ENCODE measurements around the gene FHAD1. TPM values are rescaled to one million over a fixed set of nuclear protein-coding genes. Genes with fewer than 3 reads are reported as not detected.

FHAD1 gene
- total and polyA plus RNA-seq, 11 donors = 0.06 to 1.1 (median 0.12) TPM; not detected in 4

DNA sequence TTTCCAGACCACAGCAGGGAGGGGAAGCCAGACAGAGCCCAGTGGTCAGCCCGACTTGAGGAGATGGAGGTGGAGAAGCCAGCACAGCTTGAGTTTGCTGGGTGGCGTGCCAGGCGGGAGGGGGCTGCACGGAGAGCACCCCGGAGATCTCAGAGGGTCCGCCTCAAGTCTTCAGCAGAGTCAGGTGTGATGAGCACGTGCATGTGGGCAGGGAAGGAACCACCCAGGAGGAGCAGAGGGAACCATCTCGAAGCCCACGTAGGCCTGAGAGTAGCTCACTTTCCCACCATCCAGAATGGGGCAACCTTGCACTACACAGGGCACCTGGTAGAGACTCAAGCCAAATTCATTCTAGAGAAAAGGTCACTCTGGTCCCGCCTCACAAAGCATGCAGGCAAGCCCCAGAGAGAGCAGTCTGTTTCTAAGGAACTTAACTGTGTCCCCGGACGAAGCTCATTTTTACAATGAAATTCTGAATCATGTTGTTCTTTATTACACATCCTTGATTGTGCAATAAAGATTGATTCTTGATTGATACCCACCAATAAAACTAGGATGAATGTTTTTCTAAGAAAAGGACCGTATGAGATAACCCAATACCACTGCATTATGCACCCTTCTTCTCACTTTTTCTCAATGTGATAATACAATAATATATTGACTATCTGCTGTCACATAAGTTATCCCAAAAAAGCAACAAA is 64.2 kb downstream of the FHAD1 start:
- Histone ChIP-seq H3K27me3 (no peaks in the 10 kb centered on the region), H3K4me3 (no peak overlapping the region), H3K4me1 (no peaks in the 10 kb centered on the region), H3K9me3 (peaks cover 0 to 4% (median 0%) of the 10 kb centered on the region in 12 donors), H3K36me3 (no peaks in the 10 kb centered on the region), H3K27ac (no peak overlapping the region)
- ATAC-seq = no peak
- TF ChIP-seq POLR2A (IDR thresholded peaks at IDR 0.05) (no peak), CTCF (IDR thresholded peaks at IDR 0.05) (no peak)
- intact Hi-C loops (cut with DNase I) = no loop called here
- WGBS, 4 donors = 87 to 93% (median 87%) methylated on average over 13 of the region's 13 CpGs
- DNase-seq = no peak

DNA sequence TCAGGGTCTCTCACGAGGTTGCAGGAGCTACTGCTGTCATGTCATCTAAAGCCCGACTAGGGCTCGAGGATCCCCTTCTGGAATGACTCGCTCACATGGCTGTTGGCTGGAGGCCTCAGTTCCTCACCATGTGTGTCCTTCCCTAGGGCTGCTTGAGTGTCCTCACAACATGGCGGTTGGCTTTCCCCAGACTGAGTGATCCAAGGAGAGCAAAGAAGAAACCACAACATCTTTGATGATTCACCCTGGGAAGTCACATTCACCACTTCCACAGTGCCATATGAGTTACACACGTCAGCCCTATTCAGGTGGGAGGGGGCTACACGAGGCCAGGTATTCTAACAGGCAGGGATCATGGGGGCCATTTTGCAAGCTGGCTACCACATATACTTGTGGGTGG is 64.9 kb downstream of the FHAD1 start:
- H3K27ac ChIP-seq = no peak overlapping the region
- TF ChIP-seq CTCF (IDR thresholded peaks at IDR 0.05) = no peak
- DNase-seq (no peak), ATAC-seq (no peak)
- no peaks in the 10 kb centered on the region for H3K4me1 ChIP-seq
- H3K27me3 ChIP-seq = no peaks in the 10 kb centered on the region
- WGBS, 4 donors = 87 to 92% (median 90%) methylated on average over 7 of the region's 7 CpGs
- H3K9me3 ChIP-seq = peaks cover 0 to 4% (median 0%) of the 10 kb centered on the region in 12 donors
- H3K4me3 ChIP-seq = no peak overlapping the region
- intact Hi-C loops (cut with DNase I) = no loop called here
- no peaks in the 10 kb centered on the region for H3K36me3 ChIP-seq

- H3K4me3 ChIP-seq = no peak overlapping the region
- intact Hi-C loops (cut with DNase I) = no loop called here
- no peak for TF ChIP-seq POLR2A (IDR thresholded peaks at IDR 0.05)
- no peak for TF ChIP-seq CTCF (IDR thresholded peaks at IDR 0.05)
- no peaks in the 10 kb centered on the region for H3K4me1 ChIP-seq
- H3K9me3 ChIP-seq = peaks cover 0 to 4% (median 0%) of the 10 kb centered on the region in 12 donors
- no peaks in the 10 kb centered on the region for H3K36me3 ChIP-seq
- DNase-seq (no peak), ATAC-seq (no peak)
- no peak overlapping the region for H3K27ac ChIP-seq
- no peaks in the 10 kb centered on the region for H3K27me3 ChIP-seq
- whole genome bisulfite sequencing, 4 donors = 70 to 81% (median 76%) methylated on average over 16 of the region's 16 CpGs
Measured at GRCh38 chr1:15312626-15313411, 65.8 kb downstream of the FHAD1 start.
